H9 (cell line): Measurements from ENCODE around the gene TGM2. TPM values are rescaled to one million over a fixed set of nuclear protein-coding genes. Genes with fewer than 3 reads are reported as not detected.

Experiments
- DNase-seq: peaks from one replicate; pipeline ENCODE4 v3.0.0-alpha.2; 2017
- H2AFZ ChIP-seq: one replicate; pipeline ENCODE4 v1.6.1; 2013; ENCODE audit warnings: mild to moderate bottlenecking, low read length, control low read depth, moderate library complexity
- H2AK5ac ChIP-seq: 2 replicates; pipeline ENCODE4 v1.6.1; 2013; ENCODE audit warnings: low read length, control low read depth, mixed read lengths; ENCODE audit not compliant: insufficient read length
- H2BK120ac ChIP-seq: one replicate; pipeline ENCODE4 v1.6.1; 2013; ENCODE audit warnings: low read depth, mild to moderate bottlenecking, low read length, control low read depth, inconsistent platforms; ENCODE audit not compliant: poor library complexity, severe bottlenecking
- H2BK12ac ChIP-seq: 2 replicates; pipeline ENCODE4 v1.6.1; 2013; ENCODE audit warnings: low read length, control low read depth, mixed read lengths, low read depth; ENCODE audit not compliant: insufficient read length
- H2BK15ac ChIP-seq: 2 replicates; pipeline ENCODE4 v1.6.1; 2013; ENCODE audit warnings: low read depth, low read length, control low read depth
- H2BK20ac ChIP-seq: one replicate; pipeline ENCODE4 v1.6.1; 2013; ENCODE audit warnings: low read depth, mild to moderate bottlenecking, low read length, control low read depth, inconsistent platforms; ENCODE audit not compliant: poor library complexity, severe bottlenecking
- H2BK5ac ChIP-seq: 2 replicates; pipeline ENCODE4 v1.6.1; 2013; ENCODE audit warnings: low read length, control low read depth, mixed read lengths; ENCODE audit not compliant: insufficient read length
- H3K14ac ChIP-seq: 2 replicates; pipeline ENCODE4 v1.6.1; 2013; ENCODE audit warnings: low read length, control low read depth; ENCODE audit not compliant: insufficient read depth
- H3K18ac ChIP-seq: 2 replicates; pipeline ENCODE4 v1.6.1; 2013; ENCODE audit warnings: low read depth, mild to moderate bottlenecking, mixed read lengths, low read length, control low read depth; ENCODE audit not compliant: insufficient read length
- H3K23ac ChIP-seq: 2 replicates; pipeline ENCODE4 v1.6.1; 2013; ENCODE audit warnings: low read length, control low read depth, mixed read lengths, low read depth; ENCODE audit not compliant: insufficient read length
- H3K23me2 ChIP-seq: 2 replicates; pipeline ENCODE4 v1.6.1; 2013; ENCODE audit warnings: low read depth, mild to moderate bottlenecking, mixed read lengths, low read length, control low read depth; ENCODE audit not compliant: insufficient read length, poor library complexity, severe bottlenecking
- H3K27ac ChIP-seq: 2 replicates; pipeline ENCODE4 v1.5.1; 2013; ENCODE audit warnings: low read length, control low read depth, mixed read lengths, low read depth; ENCODE audit not compliant: insufficient read length
- H3K27me3 ChIP-seq: 2 replicates; pipeline ENCODE4 v1.6.1; 2013; ENCODE audit warnings: low read length, control low read depth, inconsistent platforms; ENCODE audit not compliant: insufficient read depth
- H3K4ac ChIP-seq: 2 replicates; pipeline ENCODE4 v1.6.1; 2013; ENCODE audit warnings: low read depth, mild to moderate bottlenecking, control low read depth, inconsistent platforms, low read length, moderate library complexity
- H3K4me1 ChIP-seq: 2 replicates; pipeline ENCODE4 v1.6.1; 2013; ENCODE audit warnings: low read length, control low read depth, inconsistent platforms; ENCODE audit not compliant: insufficient read depth
- H3K4me2 ChIP-seq: 2 replicates; pipeline ENCODE4 v1.6.1; 2013; ENCODE audit warnings: low read length, control low read depth, mixed read lengths; ENCODE audit not compliant: insufficient read length, insufficient read depth
- H3K56ac ChIP-seq: 2 replicates; pipeline ENCODE4 v1.6.1; 2013; ENCODE audit warnings: low read depth, mild to moderate bottlenecking, mixed read lengths, low read length, control low read depth; ENCODE audit not compliant: insufficient read length
- H3K79me1 ChIP-seq: 2 replicates; pipeline ENCODE4 v1.6.1; 2013; ENCODE audit warnings: low read depth, mild to moderate bottlenecking, moderate library complexity, low read length, control low read depth, inconsistent platforms; ENCODE audit not compliant: insufficient read depth, poor library complexity, severe bottlenecking
- H3K79me2 ChIP-seq: 2 replicates; pipeline ENCODE4 v1.6.1; 2013; ENCODE audit warnings: low read length, control low read depth, inconsistent platforms; ENCODE audit not compliant: insufficient read depth
- H3K9ac ChIP-seq: 2 replicates; pipeline ENCODE4 v1.6.1; 2013; ENCODE audit warnings: low read length, control low read depth, mixed read lengths; ENCODE audit not compliant: insufficient read length; ENCODE audit errors: extremely low read depth
- H3K9me3 ChIP-seq: one replicate; pipeline ENCODE4 v1.6.1; 2013; ENCODE audit warnings: low read depth, low read length, inconsistent platforms; ENCODE audit not compliant: control insufficient read depth
- H3T11ph ChIP-seq: one replicate; pipeline ENCODE4 v1.6.1; 2013; ENCODE audit warnings: mild to moderate bottlenecking, low read length, control low read depth, inconsistent platforms
- H4K20me1 ChIP-seq: one replicate; pipeline ENCODE4 v1.6.1; 2013; ENCODE audit not compliant: control insufficient read depth, insufficient read length, insufficient read depth
- H4K5ac ChIP-seq: 2 replicates; pipeline ENCODE4 v1.6.1; 2013; ENCODE audit warnings: low read depth, mild to moderate bottlenecking, mixed read lengths, low read length, control low read depth; ENCODE audit not compliant: insufficient read length
- H4K8ac ChIP-seq: replicated peaks from 2 replicates; pipeline ENCODE4 v1.6.1; 2013; ENCODE audit warnings: low read length, control low read depth, mixed read lengths, low read depth; ENCODE audit not compliant: insufficient read length
- H4K91ac ChIP-seq: 2 replicates; pipeline ENCODE4 v1.6.1; 2013; ENCODE audit warnings: low read depth, mild to moderate bottlenecking, moderate library complexity, mixed read lengths, low read length, control low read depth; ENCODE audit not compliant: insufficient read length
- H3K27ac Mint-ChIP-seq, 3 experiments: 2 replicates in 2 of 3; 3 replicates in 1 of 3; pipeline ENCODE4 v1.8.0; 2020 to 2021; ENCODE audit warnings: mixed read lengths in 3 of 3, mild to moderate bottlenecking in 1 of 3, moderate library complexity in 1 of 3
- H3K27me3 Mint-ChIP-seq: 2 replicates; pipeline ENCODE4 v1.8.0; 2021; ENCODE audit warnings: low read depth, mild to moderate bottlenecking, moderate library complexity, mixed read lengths
- H3K36me3 Mint-ChIP-seq, 3 experiments: 2 replicates in 2 of 3; 3 replicates in 1 of 3; pipeline ENCODE4 v1.8.0; 2020 to 2021; ENCODE audit warnings: low read depth in 3 of 3, mixed read lengths in 3 of 3; ENCODE audit not compliant: insufficient read depth in 1 of 3
- H3K4me1 Mint-ChIP-seq, 2 experiments: 2 replicates each; pipeline ENCODE4 v1.8.0; 2020; ENCODE audit warnings: mixed read lengths in 2 of 2
- H3K4me3 Mint-ChIP-seq, 2 experiments: 2 replicates in 1 of 2; 3 replicates in 1 of 2; pipeline ENCODE4 v1.8.0; 2020 to 2021; ENCODE audit warnings: mild to moderate bottlenecking in 2 of 2, mixed read lengths in 2 of 2, moderate library complexity in 1 of 2
- H3K9me3 Mint-ChIP-seq, 2 experiments: 2 replicates in 1 of 2; 3 replicates in 1 of 2; pipeline ENCODE4 v1.8.0; 2020; ENCODE audit warnings: mild to moderate bottlenecking in 2 of 2, mixed read lengths in 2 of 2, moderate library complexity in 1 of 2
- WGBS: extraction: QIAGEN DNeasy Blood & Tissue Kit; methylation state at CpG from one replicate; pipeline ENCODE4 v1.1.7; 2013; ENCODE audit warnings: missing lambda C conversion rate, low lambda C conversion rate, mixed read lengths; ENCODE audit not compliant: insufficient read length; ENCODE audit errors: extremely low coverage; 5-methylcytosine and 5-hydroxymethylcytosine counted together
- total RNA-seq: library from RNA; stranded (reverse); gene quantifications from 2 replicates; pipeline ENCODE4 v1.2.1, GENCODE V29; 2021
- TF ChIP-seq, protein P1 (sequence below): fragments of 200-600 bp; sonication (generic); conservative IDR thresholded peaks from 3 replicates; pipeline ENCODE4 v1.8.0; 2021; ENCODE audit warnings: antibody characterized with exemption, mild to moderate bottlenecking

The TGM2 gene
- total RNA-seq, 1 experiment from 2014 or later, result 1.1 TPM

DNA sequence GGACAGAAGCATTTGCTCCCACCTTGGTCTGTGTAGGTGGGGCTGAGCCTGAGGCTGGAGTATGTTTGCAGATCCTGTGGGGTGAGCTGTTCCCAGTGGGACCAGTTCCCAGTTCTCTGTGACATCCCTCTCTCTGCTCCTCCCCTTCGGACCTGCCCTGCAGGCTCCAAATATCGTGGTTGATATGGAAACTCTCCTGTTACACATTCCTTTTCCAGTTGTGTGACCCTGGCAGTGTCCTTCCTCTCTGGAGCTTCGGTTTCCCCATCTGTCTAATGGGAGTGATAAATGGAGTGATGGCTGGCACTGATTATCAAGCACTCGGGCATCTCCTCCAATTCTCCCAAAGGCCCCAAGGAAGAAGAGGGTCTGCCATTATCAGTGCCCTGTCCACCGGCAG is 15.7 kb upstream of the TGM2 start:
- Histone ChIP-seq H2AFZ (no peak overlapping the region), H3K23ac (no peak overlapping the region), H3K79me2 (no peaks in the 10 kb centered on the region), H2BK12ac (no peak overlapping the region), H3K27me3 (no peaks in the 10 kb centered on the region), H3K27ac (no peak overlapping the region), H3K23me2 (no peaks in the 10 kb centered on the region), H2BK120ac (no peak overlapping the region), H3K4ac (no peak overlapping the region), H4K8ac (no peak overlapping the region), H2AK5ac (no peak overlapping the region), H4K20me1 (no peaks in the 10 kb centered on the region), H4K5ac (no peak overlapping the region), H2BK15ac (no peak overlapping the region), H3K4me1 (no peaks in the 10 kb centered on the region), H4K91ac (no peak overlapping the region), H2BK5ac (no peak overlapping the region), H3K18ac (no peak overlapping the region), H3K9me3 (no peaks in the 10 kb centered on the region), H3K79me1 (no peaks in the 10 kb centered on the region), H3K9ac (no peak overlapping the region), H3T11ph (no peak overlapping the region), H3K4me2 (no peak overlapping the region), H2BK20ac (no peak overlapping the region), H3K56ac (no peak overlapping the region), H3K14ac (no peak overlapping the region)
- Mint-ChIP-seq H3K4me1 (peaks cover 0 to 3% of the 10 kb centered on the region in 2 experiments; a peak in 1 of 4 replicates), H3K36me3 (no peaks in the 10 kb centered on the region), H3K27ac (no peak overlapping the region), H3K9me3 (no peaks in the 10 kb centered on the region), H3K4me3 (no peak overlapping the region), H3K27me3 (peaks cover 4% of the 10 kb centered on the region)
- TF ChIP-seq, protein P1, sequence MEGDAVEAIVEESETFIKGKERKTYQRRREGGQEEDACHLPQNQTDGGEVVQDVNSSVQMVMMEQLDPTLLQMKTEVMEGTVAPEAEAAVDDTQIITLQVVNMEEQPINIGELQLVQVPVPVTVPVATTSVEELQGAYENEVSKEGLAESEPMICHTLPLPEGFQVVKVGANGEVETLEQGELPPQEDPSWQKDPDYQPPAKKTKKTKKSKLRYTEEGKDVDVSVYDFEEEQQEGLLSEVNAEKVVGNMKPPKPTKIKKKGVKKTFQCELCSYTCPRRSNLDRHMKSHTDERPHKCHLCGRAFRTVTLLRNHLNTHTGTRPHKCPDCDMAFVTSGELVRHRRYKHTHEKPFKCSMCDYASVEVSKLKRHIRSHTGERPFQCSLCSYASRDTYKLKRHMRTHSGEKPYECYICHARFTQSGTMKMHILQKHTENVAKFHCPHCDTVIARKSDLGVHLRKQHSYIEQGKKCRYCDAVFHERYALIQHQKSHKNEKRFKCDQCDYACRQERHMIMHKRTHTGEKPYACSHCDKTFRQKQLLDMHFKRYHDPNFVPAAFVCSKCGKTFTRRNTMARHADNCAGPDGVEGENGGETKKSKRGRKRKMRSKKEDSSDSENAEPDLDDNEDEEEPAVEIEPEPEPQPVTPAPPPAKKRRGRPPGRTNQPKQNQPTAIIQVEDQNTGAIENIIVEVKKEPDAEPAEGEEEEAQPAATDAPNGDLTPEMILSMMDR, result no peak
- no CpG with 5 or more reads among the region's 5 CpGs for WGBS
- no peak for DNase-seq
